K562 (cell line): ENCODE results near the gene JUP. TPM values are rescaled to one million over a fixed set of nuclear protein-coding genes. Genes with fewer than 3 reads are reported as not detected.

Experiments used
- FOS ChIP-seq: IDR thresholded peaks from 3 replicates; pipeline ENCODE4 v1.6.1; 2011; ENCODE audit not compliant: insufficient read length; ENCODE audit errors: extremely low read depth
- KAT7 ChIP-seq: sonication (generic); formaldehyde crosslinking; IDR thresholded peaks from 2 replicates; pipeline ENCODE4 v1.8.0; 2022; ENCODE audit warnings: missing genetic modification reagents, mild to moderate bottlenecking, borderline replicate concordance
- TEAD4 ChIP-seq, 2 experiments: sonication (generic) in 1 of 2; formaldehyde crosslinking in 1 of 2; IDR thresholded peaks; 2 replicates each; pipeline versions ENCODE4 v1.6.1 to v1.8.0; 2012 to 2022; ENCODE audit warnings: borderline replicate concordance in 1 of 2, inconsistent platforms in 1 of 2, low read length in 1 of 2, mild to moderate bottlenecking in 1 of 2, missing genetic modification reagents in 1 of 2
- TRIM28 ChIP-seq: fragments of 450-650 bp; IDR thresholded peaks from 2 replicates; pipeline ENCODE4 v1.6.1; 2017
- TSHZ1 ChIP-seq: fragments of 250-450 bp; sonication (Bioruptor Pico); IDR thresholded peaks from 2 replicates; pipeline ENCODE4 v1.4.0; 2020; ENCODE audit warnings: mild to moderate bottlenecking, moderate library complexity
- ZNF518B ChIP-seq: fragments of 250-450 bp; sonication (Bioruptor Pico); IDR thresholded peaks from 2 replicates; pipeline ENCODE4 v1.5.0; 2021; ENCODE audit warnings: mild to moderate bottlenecking, moderate library complexity
- polyA plus RNA-seq, 8 experiments: library from polyadenylated mRNA; depleted of rRNA in 4 of 8; stranded (reverse) in 5 of 8; unstranded in 3 of 8; fragments of >200 nt; fragmentation: Nextera tagmentation in 2 of 8; fragmentation: Illumina TruSeq in 1 of 8; extraction: Ambion mirVana in 2 of 8; extraction: Trizol in 1 of 8; gene quantifications; 2 replicates each; pipeline versions ENCODE4 v1.2.1 to v1.2.3, GENCODE V29; 2011 to 2014; ENCODE audit warnings: inconsistent platforms in 1 of 8, missing spikeins in 1 of 8
- total RNA-seq, 7 experiments: library from RNA; depleted of rRNA in 6 of 7; stranded (reverse); fragments of >200 nt in 6 of 7; fragmentation: Illumina TruSeq in 2 of 7; extraction: Trizol in 2 of 7; gene quantifications; 2 replicates each; pipeline versions ENCODE4 v1.2.1 to v1.2.3, GENCODE V29; 2011 to 2021; ENCODE audit warnings: low replicate concordance in 1 of 7
- TF ChIP-seq, protein P1 (sequence below): fragments of 250-450 bp; sonication (Bioruptor Pico); IDR thresholded peaks from 2 replicates; pipeline ENCODE4 v1.4.0; 2020; ENCODE audit warnings: borderline replicate concordance
- TF ChIP-seq, protein P2 (sequence below), 2 experiments: fragments of 450-650 bp; formaldehyde crosslinking in 1 of 2; IDR thresholded peaks; 2 replicates each; pipeline versions ENCODE4 v1.4.0 to v1.6.1; 2014 to 2020; ENCODE audit warnings: mild to moderate bottlenecking in 2 of 2, borderline replicate concordance in 1 of 2, low read depth in 1 of 2

The JUP gene
- total and polyA plus RNA-seq, 9 of the 15 experiments (the other 6 are each of a cell fraction or from before 2014, with no cell fraction given) = 6.4 to 177 (median 31.2) TPM

GRCh38 chr17:41786227-41787020 lies at the start of gene JUP (continued):
- TF ChIP-seq, protein P1, sequence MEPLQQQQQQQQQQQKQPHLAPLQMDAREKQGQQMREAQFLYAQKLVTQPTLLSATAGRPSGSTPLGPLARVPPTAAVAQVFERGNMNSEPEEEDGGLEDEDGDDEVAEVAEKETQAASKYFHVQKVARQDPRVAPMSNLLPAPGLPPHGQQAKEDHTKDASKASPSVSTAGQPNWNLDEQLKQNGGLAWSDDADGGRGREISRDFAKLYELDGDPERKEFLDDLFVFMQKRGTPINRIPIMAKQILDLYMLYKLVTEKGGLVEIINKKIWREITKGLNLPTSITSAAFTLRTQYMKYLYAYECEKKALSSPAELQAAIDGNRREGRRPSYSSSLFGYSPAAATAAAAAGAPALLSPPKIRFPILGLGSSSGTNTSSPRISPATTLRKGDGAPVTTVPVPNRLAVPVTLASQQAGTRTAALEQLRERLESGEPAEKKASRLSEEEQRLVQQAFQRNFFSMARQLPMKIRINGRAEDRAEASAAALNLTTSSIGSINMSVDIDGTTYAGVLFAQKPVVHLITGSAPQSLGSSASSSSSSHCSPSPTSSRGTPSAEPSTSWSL (CRISPR knock-in tag) = no peak
- TF ChIP-seq FOS (peak; percentile 99), KAT7 (no peak), ZNF518B (CRISPR knock-in tag) (no peak), TRIM28 (no peak; the same call in 1 of the 2 replicates), TSHZ1 (no peak), TEAD4 (IDR thresholded peaks at IDR 0.05; ENCODE audit: low read length) (no peak; the same call in 1 of the 2 replicates), TEAD4 (CRISPR knock-in tag; IDR thresholded peaks at IDR 0.05; ENCODE audit: borderline replicate concordance) (no peak)
- TF ChIP-seq, protein P2, sequence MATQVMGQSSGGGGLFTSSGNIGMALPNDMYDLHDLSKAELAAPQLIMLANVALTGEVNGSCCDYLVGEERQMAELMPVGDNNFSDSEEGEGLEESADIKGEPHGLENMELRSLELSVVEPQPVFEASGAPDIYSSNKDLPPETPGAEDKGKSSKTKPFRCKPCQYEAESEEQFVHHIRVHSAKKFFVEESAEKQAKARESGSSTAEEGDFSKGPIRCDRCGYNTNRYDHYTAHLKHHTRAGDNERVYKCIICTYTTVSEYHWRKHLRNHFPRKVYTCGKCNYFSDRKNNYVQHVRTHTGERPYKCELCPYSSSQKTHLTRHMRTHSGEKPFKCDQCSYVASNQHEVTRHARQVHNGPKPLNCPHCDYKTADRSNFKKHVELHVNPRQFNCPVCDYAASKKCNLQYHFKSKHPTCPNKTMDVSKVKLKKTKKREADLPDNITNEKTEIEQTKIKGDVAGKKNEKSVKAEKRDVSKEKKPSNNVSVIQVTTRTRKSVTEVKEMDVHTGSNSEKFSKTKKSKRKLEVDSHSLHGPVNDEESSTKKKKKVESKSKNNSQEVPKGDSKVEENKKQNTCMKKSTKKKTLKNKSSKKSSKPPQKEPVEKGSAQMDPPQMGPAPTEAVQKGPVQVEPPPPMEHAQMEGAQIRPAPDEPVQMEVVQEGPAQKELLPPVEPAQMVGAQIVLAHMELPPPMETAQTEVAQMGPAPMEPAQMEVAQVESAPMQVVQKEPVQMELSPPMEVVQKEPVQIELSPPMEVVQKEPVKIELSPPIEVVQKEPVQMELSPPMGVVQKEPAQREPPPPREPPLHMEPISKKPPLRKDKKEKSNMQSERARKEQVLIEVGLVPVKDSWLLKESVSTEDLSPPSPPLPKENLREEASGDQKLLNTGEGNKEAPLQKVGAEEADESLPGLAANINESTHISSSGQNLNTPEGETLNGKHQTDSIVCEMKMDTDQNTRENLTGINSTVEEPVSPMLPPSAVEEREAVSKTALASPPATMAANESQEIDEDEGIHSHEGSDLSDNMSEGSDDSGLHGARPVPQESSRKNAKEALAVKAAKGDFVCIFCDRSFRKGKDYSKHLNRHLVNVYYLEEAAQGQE (IDR thresholded peaks at IDR 0.05; ENCODE audit: borderline replicate concordance) = peak; percentile 65
- TF ChIP-seq, protein P2 (CRISPR knock-in tag; IDR thresholded peaks at IDR 0.05; ENCODE audit: low read depth) = 0 out of 2 replicates have a peak, but pooled peaks have one; percentile 10
